Hepatocyte (in vitro differentiated cells): ENCODE measurements around the gene UBE3C. TPM values are rescaled to one million over a fixed set of nuclear protein-coding genes. Genes with fewer than 3 reads are reported as not detected.

Source experiments
- DNase-seq: peaks from one replicate; pipeline ENCODE4 v3.0.0-alpha.2; 2016; ENCODE audit warnings: low spot score
- H2AFZ ChIP-seq: fragments of 200-600 bp; sonication (generic); 2 replicates; pipeline ENCODE4 v1.6.0; 2016; ENCODE audit warnings: antibody characterized with exemption, mild to moderate bottlenecking
- H3K27ac ChIP-seq: fragments of 200-600 bp; sonication (generic); 2 replicates; pipeline ENCODE4 v1.5.1; 2016; ENCODE audit warnings: mild to moderate bottlenecking
- H3K27me3 ChIP-seq: fragments of 200-600 bp; sonication (generic); 2 replicates; pipeline ENCODE4 v1.6.1; 2016
- H3K36me3 ChIP-seq: fragments of 200-600 bp; sonication (generic); replicated peaks from 2 replicates; pipeline ENCODE4 v1.5.1; 2016; ENCODE audit warnings: low read depth; ENCODE audit not compliant: insufficient read depth
- H3K4me1 ChIP-seq: fragments of 200-600 bp; sonication (generic); 2 replicates; pipeline ENCODE4 v1.5.1; 2016; ENCODE audit warnings: mild to moderate bottlenecking, moderate library complexity; ENCODE audit not compliant: insufficient read depth
- H3K4me2 ChIP-seq: fragments of 200-600 bp; sonication (generic); 2 replicates; pipeline ENCODE4 v1.6.0; 2016
- H3K4me3 ChIP-seq: fragments of 200-600 bp; sonication (generic); 2 replicates; pipeline ENCODE4 v1.5.1; 2016; ENCODE audit warnings: mild to moderate bottlenecking
- H3K79me2 ChIP-seq: fragments of 200-600 bp; sonication (generic); 2 replicates; pipeline ENCODE4 v1.6.0; 2017; ENCODE audit warnings: mild to moderate bottlenecking
- H3K9me2 ChIP-seq: fragments of 200-600 bp; sonication (generic); replicated peaks from 2 replicates; pipeline ENCODE4 v1.6.0; 2017; ENCODE audit warnings: mild to moderate bottlenecking; ENCODE audit not compliant: insufficient read depth
- H3K9me3 ChIP-seq: fragments of 200-600 bp; sonication (generic); 2 replicates; pipeline ENCODE4 v1.5.1; 2016; ENCODE audit warnings: low read depth, mild to moderate bottlenecking
- H4K20me1 ChIP-seq: fragments of 200-600 bp; sonication (generic); 2 replicates; pipeline ENCODE4 v1.6.0; 2016; ENCODE audit warnings: mild to moderate bottlenecking; ENCODE audit not compliant: insufficient read depth, poor library complexity, severe bottlenecking
- CTCF ChIP-seq: fragments of 200-600 bp; sonication (generic); IDR thresholded peaks from 2 replicates; pipeline ENCODE4 v1.5.1; 2016; ENCODE audit warnings: antibody characterized with exemption, mild to moderate bottlenecking; ENCODE audit not compliant: poor library complexity
- EZH2 ChIP-seq: fragments of 200-600 bp; sonication (generic); IDR thresholded peaks from 2 replicates; pipeline ENCODE4 v1.6.1; 2016; ENCODE audit warnings: antibody characterized with exemption, mild to moderate bottlenecking, borderline replicate concordance
- EZH2phosphoT487 ChIP-seq: fragments of 200-600 bp; sonication (generic); IDR thresholded peaks from one replicate; pipeline ENCODE4 v1.6.1; 2018; ENCODE audit warnings: antibody characterized with exemption, mild to moderate bottlenecking, low read depth, moderate library complexity; ENCODE audit not compliant: unreplicated experiment, severe bottlenecking
- WGBS: methylation state at CpG from one replicate; pipeline ENCODE4 v1.1.6; 2016; ENCODE audit warnings: low lambda C conversion rate; ENCODE audit errors: missing lambda C conversion rate; 5-methylcytosine and 5-hydroxymethylcytosine counted together
- polyA plus RNA-seq: library from polyadenylated mRNA; unstranded; fragments of >200 nt; fragmentation: Nextera tagmentation; extraction: Ambion mirVana; gene quantifications from 2 replicates; pipeline ENCODE4 v1.2.1, GENCODE V29; 2016
- total RNA-seq: library from RNA; depleted of rRNA; stranded (reverse); fragments of >200 nt; gene quantifications from 2 replicates; pipeline ENCODE4 v1.2.3, GENCODE V29; 2014

UBE3C gene
- total and polyA plus RNA-seq, 2 experiments from 2014 or later = 24.6 to 72.6 TPM

- Histone ChIP-seq H3K27me3 (no peaks in the 10 kb centered on the region), H3K4me1 (peaks cover 10% of the 10 kb centered on the region), H3K36me3 (no peaks in the 10 kb centered on the region), H4K20me1 (no peaks in the 10 kb centered on the region), H3K4me3 (no peak overlapping the region), H3K4me2 (no peak overlapping the region), H3K9me3 (no peaks in the 10 kb centered on the region), H3K9me2 (no peaks in the 10 kb centered on the region), H2AFZ (no peak overlapping the region), H3K79me2 (no peaks in the 10 kb centered on the region), H3K27ac (no peak overlapping the region)
- no peak for DNase-seq
- TF ChIP-seq EZH2phosphoT487 (no peak), CTCF (no peak)
- 86% methylated on average over 16 of the region's 16 CpGs for WGBS
Observed at GRCh38 chr7:157269341-157270059, 130.8 kb downstream of the UBE3C start.

GRCh38 chr7:157270060-157270444, 131.3 kb downstream of the UBE3C start:
- H3K4me2 ChIP-seq = no peak overlapping the region
- H3K27me3 ChIP-seq = no peaks in the 10 kb centered on the region
- peaks cover 10% of the 10 kb centered on the region for H3K4me1 ChIP-seq
- H3K9me2 ChIP-seq = no peaks in the 10 kb centered on the region
- H3K4me3 ChIP-seq = no peak overlapping the region
- H3K36me3 ChIP-seq = no peaks in the 10 kb centered on the region
- 94% methylated on average over 3 of the region's 3 CpGs for WGBS
- no peaks in the 10 kb centered on the region for H3K9me3 ChIP-seq
- TF ChIP-seq EZH2phosphoT487 (no peak), CTCF (no peak), EZH2 (no peak)
- no peak for DNase-seq
- no peak overlapping the region for H2AFZ ChIP-seq
- no peak overlapping the region for H3K27ac ChIP-seq
- H4K20me1 ChIP-seq = no peaks in the 10 kb centered on the region
- H3K79me2 ChIP-seq = no peaks in the 10 kb centered on the region

GRCh38 chr7:157271315-157271990, 132.7 kb downstream of the UBE3C start:
- Histone ChIP-seq H2AFZ (no peak overlapping the region), H3K9me2 (no peaks in the 10 kb centered on the region), H4K20me1 (no peaks in the 10 kb centered on the region), H3K4me1 (peaks cover 10% of the 10 kb centered on the region), H3K27me3 (no peaks in the 10 kb centered on the region), H3K27ac (peak overlapping the region; percentile 86), H3K9me3 (no peaks in the 10 kb centered on the region), H3K4me3 (no peak overlapping the region), H3K36me3 (no peaks in the 10 kb centered on the region), H3K4me2 (no peak overlapping the region), H3K79me2 (no peaks in the 10 kb centered on the region)
- no peak for TF ChIP-seq CTCF
- TF ChIP-seq EZH2phosphoT487 = no peak
- no peak for TF ChIP-seq EZH2
- WGBS = 94% methylated on average over 15 of the region's 15 CpGs
- no peak for DNase-seq
